ENCODE measurements around the gene MPZL1.

Gene MPZL1

GRCh38 chr1:167721617-167722151, at the start of gene MPZL1:
MPZL1 (plus strand) TSS chr1:167721982; CDS start chr1:167722152, 170 bp downstream.
- DNase-seq (ENCODE audit: low read depth), result peak; percentile 89

GRCh38 chr1:167672831-167673230, 49.0 kb upstream of the MPZL1 start:
- DNase-seq (ENCODE audit: low read depth), result no peak

- no peak for DNase-seq (ENCODE audit: low read depth)
Observed at GRCh38 chr1:167673265-167673664, 48.5 kb upstream of the MPZL1 start.

DNA sequence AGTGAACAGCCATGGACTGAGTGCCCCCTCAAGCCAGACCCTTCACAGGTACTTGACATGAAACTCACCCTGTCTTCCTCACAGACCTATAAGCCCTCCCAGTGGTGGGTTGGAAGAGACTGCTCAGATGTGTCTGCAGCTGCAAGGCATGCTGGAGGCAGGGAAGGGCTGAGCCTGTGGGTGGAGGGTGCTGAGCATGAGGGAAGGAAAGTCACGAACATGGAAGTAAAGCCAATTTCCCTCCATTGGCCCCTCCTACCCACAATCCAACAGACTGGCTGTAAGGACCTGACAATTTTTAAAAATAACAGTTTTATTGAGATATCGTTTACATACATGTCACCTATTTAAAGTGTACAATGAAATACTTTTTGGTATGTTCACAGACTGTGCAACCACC, 47.6 kb upstream of the MPZL1 start:
- DNase-seq (ENCODE audit: low read depth), result no peak

DNA sequence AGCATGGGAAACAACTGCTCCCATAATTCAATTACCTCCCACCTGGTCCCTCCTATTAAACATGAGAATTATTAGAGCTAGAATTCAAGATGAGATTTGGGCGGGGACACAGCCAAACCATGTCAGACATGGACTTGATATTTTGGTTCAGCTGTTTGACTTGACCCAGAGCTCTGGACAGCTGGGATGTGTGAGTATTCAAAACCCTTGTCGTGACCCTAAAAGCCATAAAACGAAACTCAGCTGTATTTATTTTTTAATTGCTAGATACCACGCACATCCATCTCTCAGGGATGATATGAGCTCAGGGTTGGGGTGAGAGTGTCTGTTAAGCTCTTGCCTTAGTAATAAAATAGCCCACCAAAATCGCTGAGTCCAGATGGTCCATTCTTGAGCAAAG, 46.3 kb upstream of the MPZL1 start:
- DNase-seq (ENCODE audit: low read depth), result no peak

- DNase-seq (ENCODE audit: low read depth), result no peak
Observed at GRCh38 chr1:167676205-167676915, 45.4 kb upstream of the MPZL1 start.

- DNase-seq (ENCODE audit: low read depth), result no peak
Observed at GRCh38 chr1:167676916-167677848, 44.6 kb upstream of the MPZL1 start.

- no peak for DNase-seq (ENCODE audit: low read depth)
Observed at GRCh38 chr1:167678422-167678821, 43.4 kb upstream of the MPZL1 start.

DNA sequence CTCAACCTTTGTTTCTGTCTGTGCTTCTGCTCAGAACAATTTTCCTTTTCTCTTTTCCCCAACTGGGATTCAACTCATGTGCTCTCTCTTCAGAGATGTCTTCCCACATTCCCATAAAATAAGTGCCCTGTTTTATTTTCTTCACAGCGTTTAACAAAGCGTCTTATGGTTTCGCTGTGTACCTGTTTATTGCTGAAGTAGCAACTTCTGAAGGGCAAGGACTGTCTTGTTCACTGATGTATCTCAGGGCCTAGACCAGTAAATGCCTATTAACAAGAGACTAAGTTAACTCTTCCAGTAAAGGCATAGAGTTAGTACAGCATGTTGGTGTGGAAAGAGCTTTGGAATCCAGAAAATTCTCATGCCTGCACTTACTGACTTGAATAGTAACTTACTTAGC, 42.9 kb upstream of the MPZL1 start:
- DNase-seq (ENCODE audit: low read depth), result no peak

DNA sequence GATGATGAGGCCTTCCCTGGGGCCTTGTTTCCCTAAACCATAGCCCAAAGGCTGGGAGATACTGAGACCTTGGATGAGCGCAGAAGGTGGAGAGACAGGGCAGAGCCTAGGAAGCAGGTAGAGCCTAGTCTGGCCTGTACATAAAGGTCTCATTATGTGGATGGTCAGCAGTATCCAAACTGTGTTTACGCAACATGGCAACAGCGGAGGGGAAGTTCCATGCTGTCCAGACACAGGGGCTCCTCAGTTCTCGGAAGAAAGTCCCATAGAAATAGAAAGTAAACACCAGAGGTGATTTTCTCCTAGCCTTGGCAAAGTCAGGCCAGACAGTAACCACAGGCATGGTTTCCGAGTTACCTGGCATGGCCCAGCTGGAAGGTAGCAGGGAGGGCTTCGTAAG, 42.1 kb upstream of the MPZL1 start:
- no peak for DNase-seq (ENCODE audit: low read depth)

DNA sequence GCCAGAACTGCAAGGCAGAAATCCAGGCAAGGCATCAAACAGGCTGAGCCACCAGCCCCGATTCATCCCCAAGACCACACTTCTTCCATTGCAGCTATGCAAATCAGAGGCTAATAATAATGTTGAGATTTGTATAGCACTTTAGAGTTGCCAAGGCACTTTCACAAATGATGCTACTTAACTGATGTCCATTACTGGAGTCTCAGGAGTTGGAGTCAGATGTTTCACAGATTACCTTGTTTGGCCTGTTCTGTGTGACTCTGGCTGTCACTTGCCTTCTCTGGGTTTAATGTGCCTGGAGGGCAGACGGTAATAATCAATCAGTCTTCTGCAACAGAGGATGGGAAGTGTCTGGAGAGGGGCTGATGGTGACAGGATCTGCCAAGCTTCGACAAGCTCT, 40.8 kb upstream of the MPZL1 start:
- DNase-seq (ENCODE audit: low read depth), result no peak

DNA sequence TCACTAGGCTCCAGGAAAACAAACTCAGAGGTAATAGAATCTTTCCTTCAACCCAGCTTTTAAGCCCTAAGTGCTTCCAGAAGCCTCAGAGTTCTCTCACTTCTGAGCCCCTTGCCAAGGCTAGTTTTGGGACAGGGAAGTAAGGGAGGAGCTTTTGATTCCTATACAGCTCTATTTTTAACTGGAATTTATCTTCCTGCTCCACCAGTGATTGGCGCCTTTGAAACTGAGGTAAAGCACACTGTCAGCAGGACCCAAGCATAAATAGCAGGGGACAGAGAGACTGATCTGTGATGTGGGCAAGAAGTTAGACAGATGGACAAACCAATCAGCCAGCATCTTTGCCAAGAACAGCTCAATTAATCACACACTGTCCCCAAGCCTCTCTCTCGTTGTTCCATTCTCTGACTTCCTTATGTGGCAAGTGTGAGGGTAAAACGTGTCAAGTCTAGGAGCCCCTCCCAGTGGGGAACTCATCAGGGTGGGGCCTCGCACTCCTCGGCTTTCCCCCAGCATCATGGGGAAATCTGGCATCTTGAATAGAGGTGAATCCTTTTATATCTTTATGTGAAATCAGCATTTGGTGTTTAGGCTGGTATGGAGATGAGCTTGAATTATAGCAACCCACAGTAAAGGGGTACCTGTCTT, 40.2 kb upstream of the MPZL1 start:
- DNase-seq (ENCODE audit: low read depth), result no peak

GRCh38 chr1:167683226-167683625, 38.6 kb upstream of the MPZL1 start:
- no peak for DNase-seq (ENCODE audit: low read depth)

- no peak for DNase-seq (ENCODE audit: low read depth)
Observed at GRCh38 chr1:167683641-167684502, 37.9 kb upstream of the MPZL1 start.

GRCh38 chr1:167685844-167686243, 35.9 kb upstream of the MPZL1 start:
- no peak for DNase-seq (ENCODE audit: low read depth)

GRCh38 chr1:167687919-167688519, 33.8 kb upstream of the MPZL1 start:
- DNase-seq (ENCODE audit: low read depth), result peak; percentile 74

- no peak for DNase-seq (ENCODE audit: low read depth)
Observed at GRCh38 chr1:167689567-167689920, 32.2 kb upstream of the MPZL1 start.

DNA sequence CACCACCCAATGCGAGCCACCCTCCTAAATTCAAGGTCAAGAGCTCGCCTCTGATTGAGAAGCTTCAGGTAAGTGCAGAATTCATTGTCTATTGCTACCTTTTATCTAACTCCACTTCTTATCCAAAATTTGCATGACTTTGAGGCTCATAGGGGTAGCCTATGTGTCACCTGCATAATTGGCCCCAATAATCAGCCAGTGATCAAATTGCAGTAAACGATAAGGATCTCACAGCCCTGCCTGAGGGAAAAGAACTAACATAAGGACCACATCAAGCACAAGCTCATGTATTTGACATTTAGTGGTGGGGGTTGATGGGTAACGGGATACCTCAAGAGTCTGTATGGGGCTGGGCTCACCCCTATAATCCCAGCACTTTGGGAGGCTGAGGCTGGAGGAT, 31.7 kb upstream of the MPZL1 start:
- no peak for DNase-seq (ENCODE audit: low read depth)

DNA sequence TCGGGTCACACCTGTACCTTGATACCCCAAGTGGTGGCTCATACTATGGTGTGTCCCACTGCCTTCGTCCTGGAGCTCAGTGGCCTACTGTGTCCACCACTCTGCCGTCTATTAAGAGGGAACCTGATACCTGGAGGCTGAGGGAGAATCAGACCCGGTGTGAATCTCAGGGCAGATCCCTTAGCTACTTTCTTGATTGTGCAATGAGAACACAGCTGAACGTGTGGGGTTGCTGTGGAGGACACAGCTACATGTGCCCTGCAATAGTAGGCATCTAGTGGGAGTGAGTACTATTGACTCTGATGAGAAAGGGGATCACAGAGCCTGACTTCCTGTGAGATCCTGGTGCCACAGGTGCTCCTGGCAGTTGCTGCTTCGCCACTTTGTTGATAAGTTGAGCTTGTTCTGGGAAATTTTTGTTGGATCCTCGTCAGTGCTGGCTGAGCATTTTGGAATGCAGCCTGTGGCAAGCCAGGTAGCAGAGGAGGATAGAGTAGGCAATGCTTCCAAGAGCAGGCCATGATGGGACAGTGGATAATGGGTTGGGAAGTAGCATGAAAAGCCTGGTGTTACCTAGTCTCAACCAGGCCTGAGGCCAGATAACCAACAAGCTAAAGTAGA, 28.2 kb upstream of the MPZL1 start:
- no peak for DNase-seq (ENCODE audit: low read depth)

GRCh38 chr1:167694691-167695090, 27.1 kb upstream of the MPZL1 start:
- no peak for DNase-seq (ENCODE audit: low read depth)

- DNase-seq (ENCODE audit: low read depth), result no peak
Observed at GRCh38 chr1:167695147-167695546, 26.6 kb upstream of the MPZL1 start.

All from activated T-cell treated with anti-CD3 and anti-CD28 coated beads for 1 hour (primary cell).